ENCODE data around the gene PACRG.

PACRG gene

DNA sequence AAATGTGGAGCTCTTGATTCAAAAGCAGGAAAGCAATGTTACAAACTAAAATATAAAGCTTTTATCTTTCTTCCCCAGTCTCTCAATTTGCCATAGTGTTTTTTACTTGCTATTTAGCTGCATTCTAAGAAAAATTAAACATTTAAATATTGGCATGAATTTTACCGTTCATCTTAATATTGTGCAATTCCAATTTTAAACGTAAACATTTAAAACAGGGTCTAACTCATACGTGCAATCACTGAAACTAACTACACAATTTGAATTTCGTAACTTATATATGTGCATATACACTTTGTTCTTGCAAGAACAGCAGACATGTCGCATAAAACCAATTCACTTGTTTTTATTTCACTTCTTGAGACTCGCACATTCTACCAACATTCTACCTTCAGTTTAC is 405.9 kb downstream of the PACRG start:
- no peak for DNase-seq (ENCODE audit: low read depth)
- no peak overlapping the region for H3K4me3 ChIP-seq (ENCODE audit: low read depth, low read length)
- TF ChIP-seq CTCF (conservative IDR thresholded peaks at IDR 0.05; ENCODE audit: low read depth, low read length): no peak

- DNase-seq (ENCODE audit: low read depth): no peak
- no peak overlapping the region for H3K4me3 ChIP-seq (ENCODE audit: low read depth, low read length)
- TF ChIP-seq CTCF (conservative IDR thresholded peaks at IDR 0.05; ENCODE audit: low read depth, low read length): no peak
Measured at GRCh38 chr6:163136681-163137397, 409.1 kb downstream of the PACRG start.

DNA sequence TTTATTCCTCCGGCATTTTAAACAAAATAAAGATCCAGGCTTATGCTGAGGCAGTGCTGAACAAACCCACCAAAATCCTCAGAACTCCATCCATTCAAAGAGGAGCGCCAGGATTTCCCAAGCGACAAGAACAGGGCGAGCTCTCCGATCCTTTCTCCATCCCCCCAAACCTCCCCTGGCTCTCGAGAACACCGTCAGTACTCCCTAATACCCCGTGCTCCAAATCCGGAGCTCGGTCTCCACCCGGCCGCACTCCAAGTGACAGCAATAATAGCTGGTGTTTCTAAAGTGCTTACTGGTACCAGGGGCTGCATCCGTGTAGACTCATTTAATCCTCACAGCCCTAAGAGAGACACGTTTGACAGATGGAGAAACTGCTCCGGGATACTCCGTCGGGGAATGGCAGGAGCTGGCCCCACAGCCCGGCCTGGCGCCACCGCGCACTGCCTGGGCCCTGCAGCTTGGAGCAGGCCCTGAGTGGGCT is 409.7 kb downstream of the PACRG start:
- no peak for TF ChIP-seq CTCF (conservative IDR thresholded peaks at IDR 0.05; ENCODE audit: low read depth, low read length)
- no peak for DNase-seq (ENCODE audit: low read depth)
- H3K4me3 ChIP-seq (ENCODE audit: low read depth, low read length): no peak overlapping the region

GRCh38 chr6:163146036-163146435 is 418.3 kb downstream of the PACRG start:
- TF ChIP-seq CTCF (conservative IDR thresholded peaks at IDR 0.05; ENCODE audit: low read depth, low read length): no peak
- H3K4me3 ChIP-seq (ENCODE audit: low read depth, low read length): no peak overlapping the region
- DNase-seq (ENCODE audit: low read depth): no peak

- DNase-seq (ENCODE audit: low read depth): peak; percentile 45
- no peak overlapping the region for H3K4me3 ChIP-seq (ENCODE audit: low read depth, low read length)
- TF ChIP-seq CTCF (conservative IDR thresholded peaks at IDR 0.05; ENCODE audit: low read depth, low read length): peak; percentile 50
Measured at GRCh38 chr6:163147994-163148393, 420.2 kb downstream of the PACRG start.

DNA sequence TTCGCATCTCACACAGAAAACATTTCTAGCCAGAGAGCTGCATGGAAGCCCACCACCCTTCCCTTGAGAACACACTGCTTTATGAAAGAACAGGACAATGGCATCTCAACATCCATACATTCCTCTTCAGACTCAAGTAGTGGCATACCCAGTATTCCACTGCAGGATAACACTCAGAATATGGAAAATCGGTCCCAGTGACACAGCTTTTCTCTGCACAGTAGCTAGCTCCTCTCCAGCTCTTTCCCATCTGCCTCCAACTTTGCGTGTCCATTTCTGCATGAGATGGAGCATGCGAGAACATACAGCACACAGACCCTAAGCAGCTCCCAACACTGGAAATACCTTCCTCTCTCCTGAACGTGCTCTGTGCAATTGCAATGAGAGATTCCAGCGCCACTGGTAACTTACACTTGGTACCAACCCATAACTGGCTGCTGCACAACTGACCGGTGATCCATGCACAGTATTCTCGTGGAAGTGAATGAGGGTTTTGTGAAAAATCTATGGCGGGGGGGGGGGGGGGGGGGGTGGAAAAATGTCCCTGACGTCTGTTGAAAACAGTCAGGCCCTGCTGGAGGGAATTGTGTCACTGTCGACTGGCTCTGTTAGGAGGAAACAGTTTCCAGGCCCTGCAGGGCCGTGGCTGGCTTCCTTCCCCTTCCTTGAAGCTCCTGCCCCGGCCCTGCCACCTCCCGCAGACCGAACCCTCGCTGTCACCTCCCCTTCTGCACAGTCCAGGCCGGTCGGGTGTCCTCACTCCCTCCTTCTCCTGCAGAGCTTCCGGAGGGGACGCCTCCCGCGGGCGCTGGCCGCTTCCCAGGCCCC is 420.9 kb downstream of the PACRG start:
- no peak for DNase-seq (ENCODE audit: low read depth)
- no peak for TF ChIP-seq CTCF (conservative IDR thresholded peaks at IDR 0.05; ENCODE audit: low read depth, low read length)
- no peak overlapping the region for H3K4me3 ChIP-seq (ENCODE audit: low read depth, low read length)

Data from choroid plexus epithelial cell (primary cell).